NCI-H446 treated with DMSO at 0.1 percent for 48 hours (cell line): Measurements from ENCODE around the gene ANAPC16.
"Not testable (repeated sequence)": the region's sequence is repeated elsewhere in the genome, so short reads cannot be mapped to it uniquely, and the experiment has no call there.

Experiments
- DNase-seq: peaks from one replicate; lab custom pipeline; 2025; lab: John Stamatoyannopoulos, UW

The ANAPC16 gene

DNA sequence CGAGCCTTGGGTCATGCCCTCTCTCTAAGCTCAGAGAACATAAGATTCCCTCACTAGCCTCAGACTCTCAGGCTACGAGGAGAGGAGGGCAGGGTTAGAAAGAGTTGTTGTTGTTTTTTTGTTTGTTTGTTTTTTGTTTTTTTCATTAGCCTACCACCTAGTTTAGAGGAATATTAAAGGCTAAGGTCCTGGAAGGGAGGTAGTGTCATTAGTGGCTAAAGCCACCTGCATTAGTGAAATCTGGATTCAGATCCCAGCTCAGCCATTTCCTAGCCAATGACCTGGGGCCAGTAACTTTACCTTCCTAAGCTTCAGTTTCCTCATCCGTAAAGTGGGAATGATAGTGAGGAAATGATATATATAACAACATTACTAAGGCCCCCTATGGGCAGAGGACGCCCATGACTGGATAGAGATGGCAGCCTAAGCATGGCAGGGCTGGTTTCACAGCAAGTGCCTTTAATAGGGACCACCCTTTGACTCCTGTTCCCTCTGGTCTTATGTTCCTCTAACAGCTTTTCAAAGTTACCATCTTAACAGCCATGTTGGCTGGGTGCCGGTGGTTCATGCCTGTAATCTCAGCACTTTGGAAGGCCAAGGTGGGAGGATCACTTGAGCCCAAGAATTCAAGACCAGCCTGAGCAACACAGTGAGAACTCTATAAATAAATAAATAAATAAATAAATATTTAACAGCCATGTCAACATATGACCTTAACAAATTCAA is 63.0 kb downstream of the ANAPC16 start:
- no peak for DNase-seq

DNA sequence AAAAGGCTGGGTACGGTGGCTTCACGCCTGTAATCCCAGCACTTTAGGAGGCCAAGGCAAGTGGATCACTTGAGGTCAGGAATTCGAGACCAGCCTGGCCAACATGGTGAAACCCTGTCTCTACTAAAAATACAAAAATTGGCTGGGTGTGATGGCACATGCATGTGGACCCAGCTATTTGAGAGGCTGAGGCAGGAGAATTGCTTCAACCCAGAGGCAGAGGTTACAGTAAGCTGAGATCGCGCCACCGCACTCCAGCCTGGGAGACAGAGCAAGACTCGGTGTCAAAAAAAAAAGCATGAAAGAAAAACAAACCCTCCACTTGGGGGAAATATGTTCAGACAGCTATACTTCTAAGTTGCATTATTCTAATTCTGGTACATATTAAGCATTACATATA is 63.8 kb downstream of the ANAPC16 start:
- DNase-seq: not testable (repeated sequence)

DNA sequence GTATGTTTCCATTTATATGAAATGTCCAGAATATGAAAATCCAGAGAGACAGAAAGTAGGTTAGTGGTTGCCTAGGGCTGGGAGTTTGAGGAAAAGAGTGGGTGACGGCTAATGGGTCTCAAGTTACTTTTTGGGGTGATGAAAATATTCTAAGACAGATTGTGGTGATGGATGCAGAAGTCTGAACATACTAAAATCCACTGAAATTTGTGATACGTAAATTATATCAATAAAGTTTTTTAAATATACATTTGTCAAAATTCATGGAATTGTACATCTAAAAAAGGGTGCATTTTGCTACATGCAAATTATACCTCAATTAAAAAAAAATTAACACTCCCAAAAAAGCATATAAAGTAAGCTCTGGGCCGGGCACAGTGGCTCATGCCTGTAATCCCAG is 67.3 kb downstream of the ANAPC16 start:
- DNase-seq: no peak
